ENCODE data around the gene NEK7.

NEK7 gene

GRCh38 chr1:198143797-198144196 is 13.0 kb upstream of the NEK7 start:
- DNase-seq (ENCODE audit: low read depth in 2 of 2): no peak

- DNase-seq (ENCODE audit: low read depth in 2 of 2): no peak
Measured at GRCh38 chr1:198147216-198147615, 9.6 kb upstream of the NEK7 start.

GRCh38 chr1:198150369-198150768 is 6.4 kb upstream of the NEK7 start:
- no peak for DNase-seq (ENCODE audit: low read depth in 2 of 2)

- no peak for DNase-seq (ENCODE audit: low read depth in 2 of 2)
Measured at GRCh38 chr1:198151688-198152087, 5.1 kb upstream of the NEK7 start.

- no peak for DNase-seq (ENCODE audit: low read depth in 2 of 2)
Measured at GRCh38 chr1:198153103-198153502, 3.7 kb upstream of the NEK7 start.

- DNase-seq (ENCODE audit: low read depth in 2 of 2): no peak
Measured at GRCh38 chr1:198153804-198154203, 3.0 kb upstream of the NEK7 start.

- no peak for DNase-seq (ENCODE audit: low read depth in 2 of 2)
Measured at GRCh38 chr1:198155253-198155652, 1.5 kb upstream of the NEK7 start.

GRCh38 chr1:198156111-198156744 is 570 bp upstream of the NEK7 start:
- peak in 1 of 2 donors; percentile 46 for DNase-seq (ENCODE audit: low read depth in 2 of 2)

GRCh38 chr1:198157241-198157846 is 546 bp downstream of the NEK7 start:
- DNase-seq (ENCODE audit: low read depth in 2 of 2): peak; percentile 37 to 50

- DNase-seq (ENCODE audit: low read depth in 2 of 2): no peak
Measured at GRCh38 chr1:198157847-198158725, 1.3 kb downstream of the NEK7 start.

- DNase-seq (ENCODE audit: low read depth in 2 of 2): peak; percentile 57 to 63
Measured at GRCh38 chr1:198158735-198159589, 2.2 kb downstream of the NEK7 start.

- no peak for DNase-seq (ENCODE audit: low read depth in 2 of 2)
Measured at GRCh38 chr1:198160222-198160621, 3.4 kb downstream of the NEK7 start.

GRCh38 chr1:198160946-198161614 is 4.3 kb downstream of the NEK7 start:
- DNase-seq (ENCODE audit: low read depth in 2 of 2): no peak

- no peak for DNase-seq (ENCODE audit: low read depth in 2 of 2)
Measured at GRCh38 chr1:198161718-198162090, 4.9 kb downstream of the NEK7 start.

- DNase-seq (ENCODE audit: low read depth in 2 of 2): no peak
Measured at GRCh38 chr1:198162091-198162767, 5.4 kb downstream of the NEK7 start.

- DNase-seq (ENCODE audit: low read depth in 2 of 2): no peak
Measured at GRCh38 chr1:198165927-198166647, 9.3 kb downstream of the NEK7 start.

- DNase-seq (ENCODE audit: low read depth in 2 of 2): no peak
Measured at GRCh38 chr1:198166900-198167299, 10.1 kb downstream of the NEK7 start.

- DNase-seq (ENCODE audit: low read depth in 2 of 2): peak in 1 of 2 donors; percentile 29
Measured at GRCh38 chr1:198167436-198167934, 10.7 kb downstream of the NEK7 start.

- no peak for DNase-seq (ENCODE audit: low read depth in 2 of 2)
Measured at GRCh38 chr1:198168227-198168626, 11.4 kb downstream of the NEK7 start.

- DNase-seq (ENCODE audit: low read depth in 2 of 2): no peak
Measured at GRCh38 chr1:198169672-198170071, 12.9 kb downstream of the NEK7 start.
